ENCODE measurements around the gene ORAI3. TPM values are rescaled to one million over a fixed set of nuclear protein-coding genes. Genes with fewer than 3 reads are reported as not detected.

Gene ORAI3
- total and polyA plus RNA-seq, 2 of the 13 experiments (the other 11 are each of a cell fraction or from before 2014, with no cell fraction given): 11.4 to 32.0 TPM

DNA sequence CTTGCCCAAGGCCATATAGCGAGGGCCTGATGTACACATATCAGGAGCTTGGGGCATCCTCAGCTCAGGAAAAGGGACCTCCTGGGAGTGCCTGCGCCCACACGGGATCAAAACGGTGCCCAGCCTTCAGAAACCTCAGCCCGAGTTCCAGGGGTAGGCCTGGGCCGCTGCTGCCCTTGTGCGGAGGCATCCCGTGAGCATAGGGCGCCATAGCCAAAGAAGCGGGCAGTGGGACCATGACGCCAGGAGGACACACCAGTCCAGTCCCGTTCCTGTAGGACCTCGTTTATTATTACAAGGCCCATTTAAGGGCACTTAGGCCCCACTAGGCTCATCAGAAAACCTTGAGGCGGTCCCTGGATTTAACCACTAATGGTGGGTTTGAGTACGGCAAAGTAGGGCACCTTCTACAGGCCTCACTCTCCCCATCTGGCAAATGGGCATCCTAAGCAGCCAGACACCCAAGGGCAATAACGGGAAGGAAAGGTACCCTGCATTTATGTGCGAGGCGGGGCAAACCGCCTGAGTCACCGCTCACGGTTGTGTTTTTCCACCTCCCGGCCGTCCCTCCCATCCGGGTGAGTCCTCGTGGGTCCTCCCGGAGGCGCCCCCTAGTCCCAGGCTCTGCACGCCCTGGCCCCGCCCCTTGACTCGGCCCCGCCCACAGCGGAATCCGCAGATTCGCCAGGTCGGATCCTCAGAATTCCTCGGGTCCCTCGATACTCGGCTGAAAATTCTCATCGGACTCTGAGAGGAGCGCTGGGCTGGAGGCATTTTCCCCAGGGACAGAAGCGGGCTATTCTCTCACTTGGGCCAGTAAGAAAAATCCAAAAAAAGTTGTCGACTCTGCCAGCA, 8.0 kb downstream of the ORAI3 start (continued):
- TF ChIP-seq BRD4 (CRISPR knock-in tag; IDR thresholded peaks at IDR 0.05) (peak; percentile 48; the same call in 1 of the 2 replicates), KMT2A (CRISPR knock-in tag; IDR thresholded peaks at IDR 0.05) (no peak), ZNF350 (CRISPR knock-in tag; IDR thresholded peaks at IDR 0.05; ENCODE audit: borderline replicate concordance, low read depth) (peak; percentile 67; the same call in 1 of the 2 replicates), ZNF780A (CRISPR knock-in tag; IDR thresholded peaks at IDR 0.05) (no peak; the same call in 1 of the 2 replicates), ZC3H13 (CRISPR knock-in tag; IDR thresholded peaks at IDR 0.05) (peak; percentile 97), TBP (CRISPR knock-in tag; IDR thresholded peaks at IDR 0.05) (no peak), ZNF7 (CRISPR knock-in tag; IDR thresholded peaks at IDR 0.05) (no peak), KDM5A (IDR thresholded peaks at IDR 0.05; ENCODE audit: borderline replicate concordance, low read length) (no peak), FOXK1 (CRISPR knock-in tag; IDR thresholded peaks at IDR 0.05; ENCODE audit: borderline replicate concordance, low read depth) (no peak), ZNF761 (CRISPR knock-in tag; conservative IDR thresholded peaks at IDR 0.05) (no peak), ADNP (CRISPR knock-in tag; IDR thresholded peaks at IDR 0.05) (peak; percentile 98), PHF8 (CRISPR knock-in tag; IDR thresholded peaks at IDR 0.05) (no peak)
- TF ChIP-seq, protein P1, sequence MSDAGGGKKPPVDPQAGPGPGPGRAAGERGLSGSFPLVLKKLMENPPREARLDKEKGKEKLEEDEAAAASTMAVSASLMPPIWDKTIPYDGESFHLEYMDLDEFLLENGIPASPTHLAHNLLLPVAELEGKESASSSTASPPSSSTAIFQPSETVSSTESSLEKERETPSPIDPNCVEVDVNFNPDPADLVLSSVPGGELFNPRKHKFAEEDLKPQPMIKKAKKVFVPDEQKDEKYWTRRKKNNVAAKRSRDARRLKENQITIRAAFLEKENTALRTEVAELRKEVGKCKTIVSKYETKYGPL (CRISPR knock-in tag; IDR thresholded peaks at IDR 0.05): no peak; the same call in 1 of the 2 replicates
- TF ChIP-seq, protein P2, sequence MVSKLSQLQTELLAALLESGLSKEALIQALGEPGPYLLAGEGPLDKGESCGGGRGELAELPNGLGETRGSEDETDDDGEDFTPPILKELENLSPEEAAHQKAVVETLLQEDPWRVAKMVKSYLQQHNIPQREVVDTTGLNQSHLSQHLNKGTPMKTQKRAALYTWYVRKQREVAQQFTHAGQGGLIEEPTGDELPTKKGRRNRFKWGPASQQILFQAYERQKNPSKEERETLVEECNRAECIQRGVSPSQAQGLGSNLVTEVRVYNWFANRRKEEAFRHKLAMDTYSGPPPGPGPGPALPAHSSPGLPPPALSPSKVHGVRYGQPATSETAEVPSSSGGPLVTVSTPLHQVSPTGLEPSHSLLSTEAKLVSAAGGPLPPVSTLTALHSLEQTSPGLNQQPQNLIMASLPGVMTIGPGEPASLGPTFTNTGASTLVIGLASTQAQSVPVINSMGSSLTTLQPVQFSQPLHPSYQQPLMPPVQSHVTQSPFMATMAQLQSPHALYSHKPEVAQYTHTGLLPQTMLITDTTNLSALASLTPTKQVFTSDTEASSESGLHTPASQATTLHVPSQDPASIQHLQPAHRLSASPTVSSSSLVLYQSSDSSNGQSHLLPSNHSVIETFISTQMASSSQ (IDR thresholded peaks at IDR 0.05; ENCODE audit: low read depth): no peak
- TF ChIP-seq, protein P2 (CRISPR knock-in tag; IDR thresholded peaks at IDR 0.05; ENCODE audit: borderline replicate concordance): no peak; the same call in 1 of the 2 replicates
- TF ChIP-seq, protein P3, sequence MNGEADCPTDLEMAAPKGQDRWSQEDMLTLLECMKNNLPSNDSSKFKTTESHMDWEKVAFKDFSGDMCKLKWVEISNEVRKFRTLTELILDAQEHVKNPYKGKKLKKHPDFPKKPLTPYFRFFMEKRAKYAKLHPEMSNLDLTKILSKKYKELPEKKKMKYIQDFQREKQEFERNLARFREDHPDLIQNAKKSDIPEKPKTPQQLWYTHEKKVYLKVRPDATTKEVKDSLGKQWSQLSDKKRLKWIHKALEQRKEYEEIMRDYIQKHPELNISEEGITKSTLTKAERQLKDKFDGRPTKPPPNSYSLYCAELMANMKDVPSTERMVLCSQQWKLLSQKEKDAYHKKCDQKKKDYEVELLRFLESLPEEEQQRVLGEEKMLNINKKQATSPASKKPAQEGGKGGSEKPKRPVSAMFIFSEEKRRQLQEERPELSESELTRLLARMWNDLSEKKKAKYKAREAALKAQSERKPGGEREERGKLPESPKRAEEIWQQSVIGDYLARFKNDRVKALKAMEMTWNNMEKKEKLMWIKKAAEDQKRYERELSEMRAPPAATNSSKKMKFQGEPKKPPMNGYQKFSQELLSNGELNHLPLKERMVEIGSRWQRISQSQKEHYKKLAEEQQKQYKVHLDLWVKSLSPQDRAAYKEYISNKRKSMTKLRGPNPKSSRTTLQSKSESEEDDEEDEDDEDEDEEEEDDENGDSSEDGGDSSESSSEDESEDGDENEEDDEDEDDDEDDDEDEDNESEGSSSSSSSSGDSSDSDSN (CRISPR knock-in tag; IDR thresholded peaks at IDR 0.05): no peak; the same call in 1 of the 2 replicates
- TF ChIP-seq, protein P4, sequence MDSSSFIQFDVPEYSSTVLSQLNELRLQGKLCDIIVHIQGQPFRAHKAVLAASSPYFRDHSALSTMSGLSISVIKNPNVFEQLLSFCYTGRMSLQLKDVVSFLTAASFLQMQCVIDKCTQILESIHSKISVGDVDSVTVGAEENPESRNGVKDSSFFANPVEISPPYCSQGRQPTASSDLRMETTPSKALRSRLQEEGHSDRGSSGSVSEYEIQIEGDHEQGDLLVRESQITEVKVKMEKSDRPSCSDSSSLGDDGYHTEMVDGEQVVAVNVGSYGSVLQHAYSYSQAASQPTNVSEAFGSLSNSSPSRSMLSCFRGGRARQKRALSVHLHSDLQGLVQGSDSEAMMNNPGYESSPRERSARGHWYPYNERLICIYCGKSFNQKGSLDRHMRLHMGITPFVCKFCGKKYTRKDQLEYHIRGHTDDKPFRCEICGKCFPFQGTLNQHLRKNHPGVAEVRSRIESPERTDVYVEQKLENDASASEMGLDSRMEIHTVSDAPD (CRISPR knock-in tag; IDR thresholded peaks at IDR 0.05): no peak
